Gastrocnemius medialis (tissue), 4 donors: ENCODE measurements around the gene PAX2.

Experiments used
- POLR2A ChIP-seq, 2 donors: fragments of 450-650 bp; IDR thresholded peaks; one replicate each; pipeline ENCODE4 v1.6.1; 2017; ENCODE audit warnings: antibody characterized with exemption in 2 of 2, mild to moderate bottlenecking in 2 of 2, moderate library complexity in 2 of 2
- TF ChIP-seq, protein P1 (sequence below), 5 experiments: fragments of 450-650 bp in 3 of 5; fragments of 200-600 bp in 2 of 5; sonication (generic) in 2 of 5; IDR thresholded peaks in 4 of 5; conservative IDR thresholded peaks in 1 of 5; 1 replicate in 4 of 5; 2 replicates in 1 of 5; pipeline ENCODE4 v1.5.1; 2016 to 2019; ENCODE audit warnings: antibody characterized with exemption in 5 of 5, mild to moderate bottlenecking in 3 of 5, moderate library complexity in 3 of 5

DNA sequence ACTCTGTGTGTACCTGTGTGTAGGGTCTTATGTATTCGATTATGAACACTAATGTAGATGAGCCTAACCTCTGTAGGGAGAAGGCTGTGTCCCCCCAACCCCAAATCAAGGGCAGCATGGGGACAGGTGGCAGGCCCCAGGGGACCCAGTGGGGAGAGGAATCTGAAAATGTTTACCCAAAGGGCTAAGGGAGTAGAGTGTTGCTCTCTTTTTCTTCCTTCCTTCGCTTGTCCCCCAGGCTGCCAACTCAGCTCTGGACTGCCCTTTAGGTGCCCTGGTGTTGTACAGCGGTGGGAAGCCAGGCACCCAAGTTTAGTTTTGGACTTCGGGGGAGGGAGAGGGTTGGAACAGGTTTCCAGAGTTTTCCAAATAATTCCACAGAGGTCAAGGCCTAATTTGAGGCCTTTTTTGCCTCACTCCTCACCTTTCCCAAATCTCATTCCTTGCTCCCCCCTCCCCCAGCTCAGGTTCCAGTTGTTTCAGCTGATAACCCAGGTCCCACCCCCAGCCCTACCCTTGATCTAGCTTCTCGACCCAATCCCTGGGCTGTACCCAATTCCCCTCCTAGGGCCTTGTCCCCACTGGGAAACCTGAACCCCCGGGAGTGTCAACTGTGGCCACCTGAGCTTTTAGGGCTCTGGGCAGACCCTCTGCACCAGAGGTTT lies 9.1 kb upstream of the PAX2 start:
- no peak for TF ChIP-seq POLR2A (IDR thresholded peaks at IDR 0.05)
- TF ChIP-seq, protein P1, sequence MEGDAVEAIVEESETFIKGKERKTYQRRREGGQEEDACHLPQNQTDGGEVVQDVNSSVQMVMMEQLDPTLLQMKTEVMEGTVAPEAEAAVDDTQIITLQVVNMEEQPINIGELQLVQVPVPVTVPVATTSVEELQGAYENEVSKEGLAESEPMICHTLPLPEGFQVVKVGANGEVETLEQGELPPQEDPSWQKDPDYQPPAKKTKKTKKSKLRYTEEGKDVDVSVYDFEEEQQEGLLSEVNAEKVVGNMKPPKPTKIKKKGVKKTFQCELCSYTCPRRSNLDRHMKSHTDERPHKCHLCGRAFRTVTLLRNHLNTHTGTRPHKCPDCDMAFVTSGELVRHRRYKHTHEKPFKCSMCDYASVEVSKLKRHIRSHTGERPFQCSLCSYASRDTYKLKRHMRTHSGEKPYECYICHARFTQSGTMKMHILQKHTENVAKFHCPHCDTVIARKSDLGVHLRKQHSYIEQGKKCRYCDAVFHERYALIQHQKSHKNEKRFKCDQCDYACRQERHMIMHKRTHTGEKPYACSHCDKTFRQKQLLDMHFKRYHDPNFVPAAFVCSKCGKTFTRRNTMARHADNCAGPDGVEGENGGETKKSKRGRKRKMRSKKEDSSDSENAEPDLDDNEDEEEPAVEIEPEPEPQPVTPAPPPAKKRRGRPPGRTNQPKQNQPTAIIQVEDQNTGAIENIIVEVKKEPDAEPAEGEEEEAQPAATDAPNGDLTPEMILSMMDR (IDR thresholded peaks at IDR 0.05 in 4 of 5, conservative IDR thresholded peaks at IDR 0.05 in 1 of 5): no peak
